ENCODE measurements around the gene LMAN2L.

Gene LMAN2L

DNA sequence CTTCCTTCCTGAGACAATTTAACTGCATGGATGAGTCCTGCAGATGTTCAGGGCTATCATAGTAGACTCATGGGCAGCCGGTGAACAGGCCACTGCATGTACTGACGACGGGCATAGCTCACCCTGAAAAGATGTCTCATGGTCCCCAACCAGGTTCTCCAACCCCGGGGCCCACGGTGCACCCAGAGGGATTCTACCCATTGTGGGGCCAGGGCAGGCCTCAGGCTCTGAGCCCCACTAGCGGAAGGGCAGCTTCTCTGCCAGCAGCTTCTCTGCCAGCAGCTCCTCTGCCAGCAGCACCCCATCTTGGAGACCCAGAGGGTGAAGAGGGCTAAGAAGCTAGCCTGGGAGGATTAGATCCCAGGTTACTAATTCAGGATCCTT is 17.6 kb upstream of the LMAN2L start:
- no peak overlapping the region for H2AFZ ChIP-seq (ENCODE audit: low read length)
- no peaks in the 10 kb centered on the region for H3K27me3 ChIP-seq (ENCODE audit: insufficient read depth, low read length)
- TF ChIP-seq, protein P1, sequence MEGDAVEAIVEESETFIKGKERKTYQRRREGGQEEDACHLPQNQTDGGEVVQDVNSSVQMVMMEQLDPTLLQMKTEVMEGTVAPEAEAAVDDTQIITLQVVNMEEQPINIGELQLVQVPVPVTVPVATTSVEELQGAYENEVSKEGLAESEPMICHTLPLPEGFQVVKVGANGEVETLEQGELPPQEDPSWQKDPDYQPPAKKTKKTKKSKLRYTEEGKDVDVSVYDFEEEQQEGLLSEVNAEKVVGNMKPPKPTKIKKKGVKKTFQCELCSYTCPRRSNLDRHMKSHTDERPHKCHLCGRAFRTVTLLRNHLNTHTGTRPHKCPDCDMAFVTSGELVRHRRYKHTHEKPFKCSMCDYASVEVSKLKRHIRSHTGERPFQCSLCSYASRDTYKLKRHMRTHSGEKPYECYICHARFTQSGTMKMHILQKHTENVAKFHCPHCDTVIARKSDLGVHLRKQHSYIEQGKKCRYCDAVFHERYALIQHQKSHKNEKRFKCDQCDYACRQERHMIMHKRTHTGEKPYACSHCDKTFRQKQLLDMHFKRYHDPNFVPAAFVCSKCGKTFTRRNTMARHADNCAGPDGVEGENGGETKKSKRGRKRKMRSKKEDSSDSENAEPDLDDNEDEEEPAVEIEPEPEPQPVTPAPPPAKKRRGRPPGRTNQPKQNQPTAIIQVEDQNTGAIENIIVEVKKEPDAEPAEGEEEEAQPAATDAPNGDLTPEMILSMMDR (IDR thresholded peaks at IDR 0.05; ENCODE audit: low read length), result no peak
- TF ChIP-seq EZH2 (IDR thresholded peaks at IDR 0.05; ENCODE audit: borderline replicate concordance, low read length), result no peak

DNA sequence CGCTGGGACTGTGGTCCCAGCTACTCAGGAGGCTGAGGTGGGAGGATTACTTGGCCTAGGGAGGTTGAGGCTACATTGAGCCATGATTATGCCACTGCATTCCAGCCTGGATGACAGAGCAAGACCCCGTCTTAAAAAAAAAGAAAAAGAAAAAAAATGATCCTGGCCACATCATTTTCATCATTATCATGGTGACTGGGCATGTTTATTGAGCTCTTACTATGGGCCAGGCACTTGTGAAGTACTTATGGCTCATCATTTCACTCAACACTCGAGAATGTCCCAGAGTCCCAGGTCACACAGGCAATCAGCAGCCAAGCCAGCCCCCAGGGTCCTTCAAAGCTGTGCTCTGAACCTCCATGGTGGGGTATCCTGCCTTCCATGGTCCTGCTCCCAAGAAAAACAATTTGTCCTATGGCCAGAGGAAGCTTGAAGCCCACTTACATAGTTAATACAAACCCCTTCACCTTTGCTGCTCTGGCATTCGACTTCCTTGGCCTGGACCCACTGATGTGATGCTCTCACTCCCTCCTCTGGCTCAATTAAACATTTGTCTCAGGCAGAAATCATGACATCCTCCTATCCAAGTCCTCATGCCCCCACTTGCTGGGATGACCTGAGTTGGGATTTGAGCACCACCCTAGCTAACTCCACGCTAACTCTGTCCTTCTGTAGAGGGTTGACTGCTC is 17.1 kb upstream of the LMAN2L start:
- Histone ChIP-seq H3K79me2 (ENCODE audit: insufficient read depth, low read length) (no peaks in the 10 kb centered on the region), H3K9me3 (ENCODE audit: low read length) (no peaks in the 10 kb centered on the region), H3K4me3 (ENCODE audit: low read depth, low read length, poor library complexity, severe bottlenecking) (no peak overlapping the region), H3K9me2 (ENCODE audit: low read depth, low read length) (no peaks in the 10 kb centered on the region), H4K20me1 (ENCODE audit: insufficient read depth, low read length) (no peaks in the 10 kb centered on the region), H3K27me3 (ENCODE audit: insufficient read depth, low read length) (no peaks in the 10 kb centered on the region), H3K27ac (ENCODE audit: low read depth, low read length, poor library complexity, severe bottlenecking) (no peak overlapping the region), H3K9ac (ENCODE audit: low read length) (no peak overlapping the region), H3K36me3 (ENCODE audit: insufficient read depth, low read length) (no peaks in the 10 kb centered on the region), H2AFZ (ENCODE audit: low read length) (no peak overlapping the region), H3K4me2 (ENCODE audit: low read length) (no peak overlapping the region), H3F3A (ENCODE audit: insufficient read depth, low read length) (no peaks in the 10 kb centered on the region), H3K4me1 (ENCODE audit: insufficient read depth, low read length, severe bottlenecking) (peaks cover 21% of the 10 kb centered on the region)
- TF ChIP-seq, protein P1 (IDR thresholded peaks at IDR 0.05; ENCODE audit: low read length), result no peak
- no peak for TF ChIP-seq EZH2 (IDR thresholded peaks at IDR 0.05; ENCODE audit: borderline replicate concordance, low read length)

More for the DNA sequence above, 17.6 kb upstream of the LMAN2L start:
- Histone ChIP-seq H3K4me3 (ENCODE audit: low read depth, low read length, poor library complexity, severe bottlenecking) (no peak overlapping the region), H3K9me3 (ENCODE audit: low read length) (no peaks in the 10 kb centered on the region), H3F3A (ENCODE audit: insufficient read depth, low read length) (no peaks in the 10 kb centered on the region), H3K9ac (ENCODE audit: low read length) (no peak overlapping the region), H4K20me1 (ENCODE audit: insufficient read depth, low read length) (no peaks in the 10 kb centered on the region), H3K27ac (ENCODE audit: low read depth, low read length, poor library complexity, severe bottlenecking) (no peak overlapping the region), H3K4me2 (ENCODE audit: low read length) (no peak overlapping the region), H3K79me2 (ENCODE audit: insufficient read depth, low read length) (no peaks in the 10 kb centered on the region), H3K9me2 (ENCODE audit: low read depth, low read length) (no peaks in the 10 kb centered on the region), H3K4me1 (ENCODE audit: insufficient read depth, low read length, severe bottlenecking) (peaks cover 27% of the 10 kb centered on the region), H3K36me3 (ENCODE audit: insufficient read depth, low read length) (no peaks in the 10 kb centered on the region)

GRCh38 chr2:96754317-96754716 is 14.5 kb upstream of the LMAN2L start:
- Histone ChIP-seq H3K4me2 (ENCODE audit: low read length) (no peak overlapping the region), H3K9me3 (ENCODE audit: low read length) (no peaks in the 10 kb centered on the region), H3K27ac (ENCODE audit: low read depth, low read length, poor library complexity, severe bottlenecking) (no peak overlapping the region), H2AFZ (ENCODE audit: low read length) (no peak overlapping the region), H3K9ac (ENCODE audit: low read length) (no peak overlapping the region), H4K20me1 (ENCODE audit: insufficient read depth, low read length) (no peaks in the 10 kb centered on the region), H3K9me2 (ENCODE audit: low read depth, low read length) (no peaks in the 10 kb centered on the region), H3K79me2 (ENCODE audit: insufficient read depth, low read length) (no peaks in the 10 kb centered on the region), H3F3A (ENCODE audit: insufficient read depth, low read length) (no peaks in the 10 kb centered on the region), H3K4me1 (ENCODE audit: insufficient read depth, low read length, severe bottlenecking) (no peaks in the 10 kb centered on the region), H3K27me3 (ENCODE audit: insufficient read depth, low read length) (no peaks in the 10 kb centered on the region), H3K4me3 (ENCODE audit: low read depth, low read length, poor library complexity, severe bottlenecking) (no peak overlapping the region), H3K36me3 (ENCODE audit: insufficient read depth, low read length) (no peaks in the 10 kb centered on the region)
- TF ChIP-seq EZH2 (IDR thresholded peaks at IDR 0.05; ENCODE audit: borderline replicate concordance, low read length), result no peak
- TF ChIP-seq, protein P1 (IDR thresholded peaks at IDR 0.05; ENCODE audit: low read length), result no peak
